GM21381 (cell line): Measurements from ENCODE around the gene IGFBP4.

Experiments used
- ATAC-seq: cut with Tn5 transposase; IDR thresholded peaks from one replicate; pipeline ENCODE4 v1.9.1; 2021; ENCODE audit warnings: mild to moderate bottlenecking, moderate library complexity; ENCODE audit not compliant: unreplicated experiment

The IGFBP4 gene

DNA sequence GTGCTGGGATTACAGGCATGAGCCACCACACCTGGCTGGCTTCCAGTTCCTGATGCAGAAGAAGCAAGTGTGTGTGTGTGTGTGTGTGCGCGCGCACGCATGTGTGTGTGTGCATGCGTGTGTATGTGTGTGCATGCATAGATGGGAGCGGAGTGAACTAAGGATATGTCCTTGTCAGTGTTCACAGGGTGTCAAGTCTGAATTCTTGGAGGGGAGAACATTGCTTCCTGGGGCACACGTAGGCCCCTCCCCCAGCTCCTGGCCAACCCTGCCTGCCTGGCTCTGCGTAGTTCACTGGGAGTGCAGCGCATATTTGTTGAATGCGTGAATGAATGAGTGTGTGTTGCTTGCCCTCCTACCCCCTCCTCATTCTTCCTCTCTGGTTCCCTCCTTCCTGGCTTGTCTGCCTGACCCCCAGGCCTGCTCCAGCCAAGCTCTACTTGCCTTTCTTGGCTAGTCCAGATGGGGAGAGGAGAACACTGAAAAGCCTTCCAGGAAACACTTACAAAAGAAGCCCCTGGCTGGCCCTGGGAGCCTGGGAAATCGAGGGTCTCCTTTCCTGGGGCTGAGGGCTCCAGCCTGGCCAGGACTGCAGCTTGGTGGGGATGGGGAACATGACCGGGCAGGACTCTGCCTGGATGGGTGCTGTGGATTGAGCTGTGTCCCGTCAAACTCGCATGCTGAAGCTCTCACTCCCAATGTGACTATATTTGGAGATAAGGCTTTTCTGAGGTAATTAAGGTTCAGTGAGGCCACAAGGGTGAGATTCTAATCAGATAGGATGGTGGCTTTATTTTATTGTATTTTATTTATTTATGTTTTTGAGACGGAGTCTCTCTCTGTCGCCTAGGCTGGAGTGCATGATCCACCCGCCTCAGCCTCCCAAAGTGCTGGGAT, 27.9 kb downstream of the IGFBP4 start:
- ATAC-seq: no peak

GRCh38 chr17:40471846-40472732, 28.8 kb downstream of the IGFBP4 start:
- ATAC-seq: no peak

DNA sequence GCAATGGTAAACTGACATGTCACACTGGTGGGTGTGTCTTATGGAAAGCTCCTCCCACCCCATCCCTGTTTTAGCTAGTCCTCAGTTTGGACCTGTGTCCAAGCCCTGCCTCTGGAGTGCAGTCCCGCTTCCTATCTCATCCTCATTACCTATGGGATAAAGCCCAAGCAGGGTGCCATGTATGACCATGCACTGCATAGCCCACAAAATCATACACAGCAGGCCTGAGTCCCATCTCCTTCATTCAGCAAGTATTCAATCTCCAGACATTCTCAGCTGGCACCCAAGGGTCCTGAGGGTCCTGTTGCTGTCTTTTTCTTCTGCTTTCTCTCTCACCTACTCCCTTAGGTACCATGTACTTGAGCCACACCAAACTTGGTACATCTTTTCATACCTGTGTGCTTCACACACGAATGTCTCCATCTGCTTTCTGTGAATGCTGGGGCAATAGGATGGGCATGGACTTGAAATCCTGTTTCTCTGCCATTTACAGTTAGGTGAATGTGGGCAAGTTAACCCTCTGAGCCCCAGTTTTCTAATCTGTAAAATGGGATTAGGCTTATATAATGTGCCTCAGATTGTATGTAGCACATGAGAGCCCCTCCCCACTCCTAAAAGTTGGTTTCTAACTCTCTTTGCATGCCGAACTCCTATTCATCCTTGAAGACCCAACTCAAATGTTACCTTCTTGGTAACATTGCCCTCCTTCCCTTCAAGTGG, 29.6 kb downstream of the IGFBP4 start:
- ATAC-seq: no peak

- no peak for ATAC-seq
Measured at GRCh38 chr17:40473573-40474365, 30.5 kb downstream of the IGFBP4 start.

GRCh38 chr17:40474419-40475002, 31.3 kb downstream of the IGFBP4 start:
- no peak for ATAC-seq

GRCh38 chr17:40475234-40475908, 32.1 kb downstream of the IGFBP4 start:
- no peak for ATAC-seq

DNA sequence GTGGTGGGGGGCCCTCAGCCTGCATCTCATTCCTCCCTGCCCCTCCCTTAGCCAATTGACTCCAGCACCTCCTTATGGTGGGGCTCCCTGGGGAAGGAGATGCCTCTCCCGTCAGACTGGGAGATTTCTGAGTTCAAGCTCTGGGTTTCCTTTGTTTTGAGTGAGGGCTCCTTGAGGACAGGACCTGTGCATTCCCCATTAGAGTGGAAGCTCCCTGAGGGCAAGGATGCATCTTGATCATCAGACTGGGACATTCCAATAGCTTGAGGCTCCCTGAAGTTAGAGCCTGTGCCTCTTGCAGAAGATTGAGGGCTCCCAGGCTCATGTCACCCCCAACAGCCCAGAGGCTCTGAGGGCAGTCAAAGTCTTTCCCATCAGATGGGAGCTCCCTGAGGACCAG, 34.5 kb downstream of the IGFBP4 start:
- ATAC-seq: no peak

DNA sequence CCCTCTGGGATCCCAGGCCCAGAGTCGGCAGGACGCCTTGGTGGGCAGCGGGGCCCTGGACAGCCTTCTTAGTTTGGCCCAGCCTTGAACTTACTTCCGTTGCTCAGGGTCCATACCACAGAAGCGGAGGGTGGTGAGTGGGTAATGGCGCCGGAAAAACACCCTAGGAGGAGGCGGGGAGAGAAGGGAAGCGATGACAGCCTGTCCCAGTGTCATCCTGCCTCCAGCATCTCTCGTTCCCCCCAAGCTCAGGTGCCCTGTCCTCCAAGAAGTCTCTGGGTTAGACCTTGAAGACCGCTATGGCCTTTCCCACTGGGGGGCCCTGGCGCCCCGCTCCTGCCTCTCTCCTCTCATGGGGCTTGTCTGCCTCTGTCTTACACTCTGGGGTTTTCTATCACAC, 35.2 kb downstream of the IGFBP4 start:
- ATAC-seq: no peak

- ATAC-seq: no peak
Measured at GRCh38 chr17:40479754-40480480, 36.7 kb downstream of the IGFBP4 start.

DNA sequence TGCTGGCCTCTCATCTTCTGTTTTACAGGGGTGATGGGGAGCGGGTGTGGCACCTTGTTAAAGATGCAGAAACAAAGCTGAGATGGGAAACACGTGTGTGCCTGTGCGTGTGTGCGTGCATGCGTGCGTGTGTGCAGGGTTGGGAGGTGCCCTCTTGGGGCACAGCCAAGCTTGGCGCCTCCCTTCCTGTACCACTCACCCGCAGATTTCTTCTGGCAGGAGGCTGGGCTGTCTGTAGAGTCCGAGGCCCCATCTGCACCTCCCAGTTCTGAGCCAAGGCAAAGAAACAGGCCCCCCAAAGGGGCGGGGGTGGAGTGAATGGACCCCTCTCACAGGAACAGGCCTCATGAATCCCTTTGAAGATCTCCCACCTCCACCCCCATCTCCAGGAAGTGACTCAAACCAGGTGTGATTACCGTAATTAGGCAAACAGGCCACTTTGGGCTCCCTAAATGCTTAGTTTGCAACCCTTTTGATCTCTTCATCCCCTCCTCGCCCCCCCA, 37.3 kb downstream of the IGFBP4 start:
- no peak for ATAC-seq

- no peak for ATAC-seq
Measured at GRCh38 chr17:40481106-40481505, 37.9 kb downstream of the IGFBP4 start.

DNA sequence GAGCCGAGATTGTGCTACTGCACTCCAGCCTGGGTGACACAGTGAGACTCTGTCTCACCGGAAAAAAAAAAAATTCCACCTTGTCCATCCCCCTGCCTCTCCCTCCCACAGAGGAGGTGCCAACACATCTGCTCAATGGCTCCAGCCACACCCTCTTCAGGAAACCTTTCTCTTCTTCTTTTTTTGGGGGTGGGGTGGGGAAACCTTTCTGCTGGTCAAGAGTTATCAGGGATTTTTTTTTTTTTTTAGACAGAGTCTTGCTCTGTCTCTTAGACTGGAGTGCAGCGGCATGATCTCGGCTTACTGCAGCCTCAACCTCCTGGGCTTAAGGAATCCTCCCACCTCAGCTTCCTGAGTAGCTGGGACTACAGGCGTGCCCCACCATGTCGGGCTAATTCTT, 39.5 kb downstream of the IGFBP4 start:
- no peak for ATAC-seq

DNA sequence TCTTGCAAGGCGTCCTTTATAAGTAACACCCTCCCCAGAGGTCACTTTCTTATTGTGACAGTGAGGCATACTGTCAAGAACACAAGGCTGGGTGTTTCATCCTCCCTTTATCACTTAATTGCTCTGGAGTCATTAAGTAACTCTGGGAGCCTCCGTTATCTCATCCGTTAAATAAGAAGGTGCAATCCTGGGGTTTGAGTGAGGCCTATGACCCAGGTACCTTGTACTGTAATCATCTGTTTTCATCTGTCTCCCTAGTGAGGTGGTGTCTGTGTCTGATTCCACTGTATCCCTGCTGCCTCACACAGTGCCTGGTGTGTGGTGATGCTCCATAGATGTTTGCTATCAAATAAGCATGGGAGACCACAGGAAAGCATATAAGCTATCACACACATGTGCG, 40.4 kb downstream of the IGFBP4 start:
- ATAC-seq: no peak

- no peak for ATAC-seq
Measured at GRCh38 chr17:40484285-40484972, 41.2 kb downstream of the IGFBP4 start.

DNA sequence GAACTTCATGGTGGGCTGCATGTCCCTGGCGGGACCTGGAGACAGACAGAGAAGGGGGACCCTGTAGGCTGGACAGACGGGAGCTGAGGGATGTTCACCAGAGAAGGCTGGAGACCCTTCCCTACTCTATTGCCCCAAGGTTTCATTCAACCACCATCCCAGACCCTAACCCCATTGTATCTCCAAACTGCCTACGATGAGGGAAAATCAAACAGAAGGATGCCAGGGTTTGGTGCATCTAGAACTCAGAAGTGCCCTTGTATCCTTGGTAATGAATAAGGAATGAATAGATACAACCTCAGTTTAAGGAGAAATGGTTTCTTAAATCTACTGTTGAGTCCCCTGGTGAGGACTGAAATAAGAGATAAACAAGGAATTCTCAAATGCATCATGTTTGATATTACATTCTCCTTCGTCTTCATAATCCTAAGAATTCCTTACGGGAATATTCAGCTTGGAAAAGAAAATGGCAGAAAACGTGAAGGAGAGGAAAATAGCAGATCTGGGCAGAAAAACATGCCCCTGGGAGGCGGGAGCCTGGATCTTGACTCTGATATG, 41.8 kb downstream of the IGFBP4 start:
- ATAC-seq: no peak

GRCh38 chr17:40485851-40486521, 42.7 kb downstream of the IGFBP4 start:
- no peak for ATAC-seq
